Stimulated activated effector memory CD8-positive, alpha-beta T cell treated with anti-CD3 and anti-CD28 coated beads, Interleukin-12 subunit alpha, Interleukin-12 subunit beta, amount 100 ng/mL, for 72 hours (primary cell): ENCODE data around the gene FUOM.
A peak's percentile ranks its signal among the peaks of the same experiment; 100 is the strongest.

Experiments
- ATAC-seq: fragments of 150-1000 bp; cut with Tn5 transposase; 2 replicates; pipeline ENCODE4 v1.10.0; 2021
- DNase-seq, 2 donors: peaks; one replicate each; pipeline ENCODE4 v3.0.0; 2021 to 2022; ENCODE audit warnings: low spot score in 2 of 2
- H3K27ac Mint-ChIP-seq: one replicate; pipeline ENCODE4 v1.8.0; 2022; ENCODE audit warnings: mild to moderate bottlenecking, mixed read lengths
- H3K36me3 Mint-ChIP-seq: one replicate; pipeline ENCODE4 v1.8.0; 2022; ENCODE audit warnings: mild to moderate bottlenecking, mixed read lengths
- H3K4me1 Mint-ChIP-seq: one replicate; pipeline ENCODE4 v1.8.0; 2022; ENCODE audit warnings: mixed read lengths
- H3K4me3 Mint-ChIP-seq: one replicate; pipeline ENCODE4 v1.8.0; 2022; ENCODE audit warnings: mild to moderate bottlenecking, mixed read lengths
- H3K9me3 Mint-ChIP-seq: one replicate; pipeline ENCODE4 v1.8.0; 2022; ENCODE audit warnings: mixed read lengths

The FUOM gene, protein sequence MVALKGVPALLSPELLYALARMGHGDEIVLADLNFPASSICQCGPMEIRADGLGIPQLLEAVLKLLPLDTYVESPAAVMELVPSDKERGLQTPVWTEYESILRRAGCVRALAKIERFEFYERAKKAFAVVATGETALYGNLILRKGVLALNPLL

GRCh38 chr10:133357285-133358161 lies at the start of gene FUOM:
TSS of gene FUOM (minus strand) at chr10:133358019. CDS start at chr10:133358007, 12 bp downstream.
- Mint-ChIP-seq H3K27ac (no peak within 1 kb of the TSS), H3K4me3 (peak within 1 kb of the TSS; percentile 64), H3K9me3 (no peaks in the 10 kb centered on the region), H3K4me1 (peaks cover 19% of the 10 kb centered on the region), H3K36me3 (peaks cover 10% of the 10 kb centered on the region)
- DNase-seq, result peak; percentile 73 to 89
- ATAC-seq, result peak; percentile 90

DNA sequence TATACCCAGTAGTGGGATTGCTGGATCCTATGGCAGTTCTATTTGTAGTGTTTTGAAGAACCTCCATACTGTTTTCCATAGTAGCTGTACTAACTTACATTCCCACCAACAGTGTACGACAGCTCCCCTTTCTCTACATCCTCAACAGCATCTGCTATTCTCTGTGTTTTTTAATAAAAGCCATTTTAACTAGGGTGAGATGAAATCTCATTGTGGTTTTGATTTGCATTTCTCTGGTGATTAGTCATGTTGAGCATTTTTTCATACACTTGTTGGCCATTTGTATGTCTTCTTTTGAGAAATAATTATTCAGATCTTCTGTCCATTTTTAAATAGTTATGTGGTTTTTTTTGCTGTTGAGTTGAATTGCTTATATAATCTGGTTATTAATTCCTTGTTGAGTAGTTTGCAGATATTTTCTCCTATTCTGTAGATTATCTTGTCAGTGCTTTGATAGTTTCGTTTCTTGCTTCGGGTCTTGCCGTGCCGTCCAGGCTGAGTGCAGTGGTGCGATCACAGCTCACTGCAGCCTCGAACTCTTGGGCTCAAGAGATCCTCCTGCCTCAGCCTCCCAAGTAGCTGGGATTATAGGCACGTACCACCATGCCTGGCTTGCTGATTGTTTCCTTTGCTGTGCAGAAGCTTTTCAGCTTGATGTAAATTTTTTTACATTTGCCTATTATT lies 48.2 kb upstream of the FUOM start:
- H3K4me3 Mint-ChIP-seq, result peak overlapping the region; percentile 26
- peak overlapping the region; percentile 65 for H3K27ac Mint-ChIP-seq
- H3K36me3 Mint-ChIP-seq, result peaks cover 89% of the 10 kb centered on the region
- ATAC-seq, result peak; percentile 47
- peaks cover 61% of the 10 kb centered on the region for H3K4me1 Mint-ChIP-seq
- peaks cover 3% of the 10 kb centered on the region for H3K9me3 Mint-ChIP-seq
- DNase-seq, result no peak

DNA sequence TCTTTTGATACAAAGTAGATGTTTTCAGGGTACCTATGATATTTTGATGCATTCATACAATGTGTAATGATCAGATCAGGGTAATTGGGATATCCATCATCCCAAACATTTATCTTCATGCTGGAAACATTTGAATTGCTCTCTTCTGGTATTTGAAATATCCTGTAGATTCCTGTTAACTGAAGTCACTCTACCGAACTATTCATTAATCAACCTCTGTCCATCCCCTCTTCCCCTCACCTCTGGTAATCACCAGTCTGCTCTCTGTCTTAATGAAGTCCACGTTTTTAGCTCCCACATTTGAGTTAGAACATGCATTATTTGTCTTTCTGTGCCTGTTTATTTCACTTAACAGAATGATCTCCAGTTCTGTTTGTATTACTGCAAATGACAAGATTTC lies 47.5 kb upstream of the FUOM start:
- Mint-ChIP-seq H3K4me3 (no peak overlapping the region), H3K36me3 (peaks cover 89% of the 10 kb centered on the region), H3K27ac (no peak overlapping the region), H3K4me1 (peaks cover 67% of the 10 kb centered on the region), H3K9me3 (peaks cover 1% of the 10 kb centered on the region)
- no peak for DNase-seq
- no peak for ATAC-seq

DNA sequence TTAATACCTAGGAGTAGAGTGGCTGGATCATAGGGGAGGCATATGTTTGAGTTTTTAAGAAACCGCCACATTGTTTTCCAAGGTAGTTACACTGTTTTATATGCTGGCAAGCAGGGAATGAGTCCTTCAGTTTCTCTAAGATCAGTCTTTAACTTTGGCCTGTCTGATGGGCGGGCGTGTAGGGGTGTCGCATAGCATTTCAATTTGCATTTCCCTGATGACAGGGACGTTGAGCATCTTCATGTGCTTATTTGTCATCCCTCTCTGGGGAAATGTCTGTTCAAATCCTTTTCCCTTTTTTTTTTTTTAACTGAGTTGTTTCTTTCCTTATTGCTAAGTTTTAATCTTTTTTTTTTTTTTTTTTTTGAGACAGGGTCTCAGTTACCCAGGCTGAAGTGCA lies 46.0 kb upstream of the FUOM start:
- Mint-ChIP-seq H3K4me3 (no peak overlapping the region), H3K4me1 (peaks cover 54% of the 10 kb centered on the region), H3K36me3 (peaks cover 89% of the 10 kb centered on the region), H3K9me3 (no peaks in the 10 kb centered on the region), H3K27ac (no peak overlapping the region)
- no peak for ATAC-seq
- DNase-seq, result no peak

GRCh38 chr10:133403359-133403758 lies 45.5 kb upstream of the FUOM start:
- Mint-ChIP-seq H3K9me3 (no peaks in the 10 kb centered on the region), H3K27ac (no peak overlapping the region), H3K4me1 (peaks cover 50% of the 10 kb centered on the region), H3K36me3 (peaks cover 89% of the 10 kb centered on the region), H3K4me3 (no peak overlapping the region)
- no peak for DNase-seq
- no peak for ATAC-seq

- ATAC-seq (peak; percentile 9), DNase-seq (peak in 1 of 2 donors; percentile 43)
- Mint-ChIP-seq H3K4me1 (peaks cover 52% of the 10 kb centered on the region), H3K36me3 (peaks cover 89% of the 10 kb centered on the region), H3K27ac (peak overlapping the region; percentile 83), H3K4me3 (no peak overlapping the region), H3K9me3 (no peaks in the 10 kb centered on the region)
Observed at GRCh38 chr10:133401981-133402725, 44.3 kb upstream of the FUOM start.

DNA sequence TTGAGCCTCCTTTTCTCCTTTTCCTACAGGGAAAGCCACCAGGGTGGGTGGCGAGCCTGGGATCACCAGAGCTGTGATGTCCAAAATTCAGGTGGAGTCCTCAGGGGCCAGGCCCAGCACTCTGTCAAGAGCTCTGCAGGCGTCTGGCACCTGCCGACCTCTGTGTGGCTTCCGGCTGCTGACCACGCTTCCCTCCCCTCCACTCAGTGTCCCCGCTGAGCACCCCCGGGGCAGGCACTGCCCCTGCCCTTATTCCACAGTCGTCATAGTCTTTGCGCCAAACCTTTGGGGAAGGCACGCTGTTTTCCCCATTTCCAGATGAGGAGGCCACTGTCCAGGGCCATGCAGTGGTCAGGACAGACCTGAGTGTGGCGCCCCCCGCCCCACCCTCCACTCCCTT lies 43.7 kb upstream of the FUOM start:
- peaks cover 89% of the 10 kb centered on the region for H3K36me3 Mint-ChIP-seq
- H3K4me1 Mint-ChIP-seq, result peaks cover 58% of the 10 kb centered on the region
- no peaks in the 10 kb centered on the region for H3K9me3 Mint-ChIP-seq
- DNase-seq (peak in 1 of 2 donors; percentile 47), ATAC-seq (no peak)
- peak overlapping the region; percentile 83 for H3K27ac Mint-ChIP-seq
- H3K4me3 Mint-ChIP-seq, result peak overlapping the region; percentile 33

DNA sequence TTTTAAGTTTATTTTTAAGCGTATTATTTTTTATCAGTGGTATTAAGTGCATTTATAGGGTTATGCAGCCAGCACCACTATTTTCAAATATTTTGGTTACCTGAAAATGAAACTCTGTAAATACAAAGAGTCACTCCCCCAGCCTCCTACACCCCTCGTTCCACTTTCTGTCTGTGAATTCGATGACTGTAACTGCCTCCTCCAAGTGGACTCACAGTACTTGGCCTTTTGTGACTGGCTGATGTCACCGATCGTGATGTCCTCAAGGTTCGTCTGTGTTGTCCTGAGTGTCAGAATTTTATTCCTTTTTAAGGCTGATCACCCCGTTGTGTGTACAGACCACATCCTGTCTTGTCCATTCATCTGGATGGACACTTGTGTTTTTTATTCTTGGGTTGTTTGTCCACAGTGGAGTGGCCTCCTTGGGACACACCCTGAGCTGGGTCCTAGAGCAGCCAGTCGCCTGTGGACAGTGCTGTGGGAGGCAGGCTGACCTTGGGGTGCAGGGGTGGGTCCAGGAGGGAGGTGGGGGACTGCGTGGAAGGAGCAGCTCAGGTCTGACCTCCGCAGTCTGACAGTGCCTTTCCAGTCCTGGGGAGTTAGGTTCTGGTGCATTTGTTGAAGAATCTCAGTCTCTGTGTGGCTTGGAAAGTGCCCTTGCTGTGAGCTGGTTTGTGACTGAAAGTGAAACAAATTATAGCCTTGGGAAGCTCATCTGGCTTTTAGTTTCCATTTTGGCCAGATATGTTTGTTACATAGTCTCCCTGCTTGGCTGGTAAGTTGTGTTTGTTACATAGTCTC lies 43.0 kb upstream of the FUOM start:
- peaks cover 53% of the 10 kb centered on the region for H3K4me1 Mint-ChIP-seq
- peak in 1 of 2 donors; percentile 53 for DNase-seq
- no peaks in the 10 kb centered on the region for H3K9me3 Mint-ChIP-seq
- peaks cover 86% of the 10 kb centered on the region for H3K36me3 Mint-ChIP-seq
- ATAC-seq, result peak; percentile 69
- peak overlapping the region; percentile 83 for H3K27ac Mint-ChIP-seq
- H3K4me3 Mint-ChIP-seq, result peak overlapping the region; percentile 33

DNA sequence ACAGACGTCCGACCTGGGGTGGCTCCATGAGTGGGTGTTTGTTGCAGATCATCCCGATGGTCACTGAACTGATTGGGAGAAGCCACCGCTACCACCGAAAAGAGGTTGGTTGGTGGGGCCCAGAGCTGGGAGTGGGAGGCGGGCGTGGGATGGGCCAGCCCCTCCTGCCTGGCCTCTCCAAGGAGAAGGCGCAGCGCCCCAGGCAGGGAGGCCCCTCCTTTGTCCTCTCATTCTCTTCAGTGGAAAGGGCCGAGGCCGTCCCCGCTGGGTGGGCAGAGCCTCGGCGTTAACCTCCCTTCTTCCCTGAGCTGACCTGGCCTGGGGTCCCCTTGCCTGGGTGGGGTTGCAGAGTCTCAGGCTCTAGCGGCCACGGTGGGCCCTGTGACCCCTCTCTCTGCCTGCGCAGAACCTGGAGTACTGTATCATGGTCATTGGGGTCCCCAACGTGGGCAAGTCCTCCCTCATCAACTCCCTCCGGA lies 41.3 kb upstream of the FUOM start:
- ATAC-seq, result no peak
- DNase-seq, result peak in 1 of 2 donors; percentile 45
- H3K27ac Mint-ChIP-seq, result no peak overlapping the region
- H3K9me3 Mint-ChIP-seq, result no peaks in the 10 kb centered on the region
- H3K4me3 Mint-ChIP-seq, result no peak overlapping the region
- peaks cover 84% of the 10 kb centered on the region for H3K36me3 Mint-ChIP-seq
- peaks cover 57% of the 10 kb centered on the region for H3K4me1 Mint-ChIP-seq

GRCh38 chr10:133397938-133398337 lies 40.1 kb upstream of the FUOM start:
- Mint-ChIP-seq H3K4me1 (peaks cover 51% of the 10 kb centered on the region), H3K9me3 (no peaks in the 10 kb centered on the region), H3K36me3 (peaks cover 72% of the 10 kb centered on the region), H3K4me3 (no peak overlapping the region), H3K27ac (peak overlapping the region; percentile 40)
- DNase-seq (peak in 1 of 2 donors; percentile 40), ATAC-seq (no peak)

GRCh38 chr10:133396035-133396624 lies 38.3 kb upstream of the FUOM start:
- DNase-seq (peak in 1 of 2 donors; percentile 46), ATAC-seq (no peak)
- H3K36me3 Mint-ChIP-seq, result peaks cover 72% of the 10 kb centered on the region
- H3K4me1 Mint-ChIP-seq, result peaks cover 47% of the 10 kb centered on the region
- no peaks in the 10 kb centered on the region for H3K9me3 Mint-ChIP-seq
- peak overlapping the region; percentile 94 for H3K4me3 Mint-ChIP-seq
- peak overlapping the region; percentile 76 for H3K27ac Mint-ChIP-seq

GRCh38 chr10:133394801-133395221 lies 37.0 kb upstream of the FUOM start:
- no peak for DNase-seq
- H3K4me1 Mint-ChIP-seq, result peaks cover 50% of the 10 kb centered on the region
- peaks cover 65% of the 10 kb centered on the region for H3K36me3 Mint-ChIP-seq
- H3K4me3 Mint-ChIP-seq, result peak overlapping the region; percentile 94
- no peak for ATAC-seq
- peak overlapping the region; percentile 96 for H3K27ac Mint-ChIP-seq
- H3K9me3 Mint-ChIP-seq, result no peaks in the 10 kb centered on the region

DNA sequence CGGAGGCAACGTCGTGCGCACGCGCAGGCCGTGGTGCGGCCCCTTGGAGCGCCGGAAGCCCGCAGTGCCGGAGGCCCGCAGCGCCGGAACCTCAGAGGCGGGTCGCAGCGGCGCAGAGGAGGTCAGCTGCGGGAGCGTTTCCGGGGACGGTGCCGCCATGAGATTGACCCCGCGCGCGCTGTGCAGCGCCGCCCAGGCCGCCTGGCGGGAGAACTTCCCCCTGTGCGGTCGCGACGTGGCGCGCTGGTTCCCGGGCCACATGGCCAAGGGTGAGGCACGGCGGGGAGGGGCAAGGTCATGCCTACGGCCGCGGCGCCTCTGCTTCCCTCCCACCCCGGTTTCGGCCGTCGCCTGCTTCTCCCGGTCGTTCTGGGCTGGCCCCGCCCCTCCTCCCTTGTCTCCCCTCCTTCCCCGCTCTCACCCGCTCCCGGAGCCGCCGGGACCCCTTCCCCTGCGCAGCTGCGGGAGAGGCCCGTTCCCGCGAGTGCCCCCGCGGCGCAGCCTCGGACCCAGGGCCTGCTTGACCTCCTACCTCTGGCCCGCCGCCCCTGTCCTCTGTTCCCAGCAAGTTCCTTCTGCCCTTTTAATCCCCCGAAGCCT lies 36.3 kb upstream of the FUOM start, which contains the start of gene MTG1:
Gene MTG1 (plus strand): TSS at position 94 of the 600 bp plus-strand sequence. CDS start 64 bp downstream, at position 158.
- peak within 1 kb of the TSS; percentile 94 for H3K4me3 Mint-ChIP-seq
- peaks cover 54% of the 10 kb centered on the region for H3K4me1 Mint-ChIP-seq
- H3K9me3 Mint-ChIP-seq, result no peaks in the 10 kb centered on the region
- peaks cover 58% of the 10 kb centered on the region for H3K36me3 Mint-ChIP-seq
- DNase-seq (peak; percentile 96 to 99), ATAC-seq (peak; percentile 79)
- H3K27ac Mint-ChIP-seq, result peak within 1 kb of the TSS; percentile 96
